ENCODE data around the gene IL1RN. TPM values are rescaled to one million over a fixed set of nuclear protein-coding genes. Genes with fewer than 3 reads are reported as not detected.

The IL1RN gene
- total and polyA plus RNA-seq, 2 of the 8 experiments (the other 6 are each of a cell fraction or from before 2014, with no cell fraction given), result not detected

- no peak for TF ChIP-seq BACH1 (IDR thresholded peaks at IDR 0.05; ENCODE audit: low read length)
- TF ChIP-seq CTBP2 (IDR thresholded peaks at IDR 0.05; ENCODE audit: borderline replicate concordance, insufficient read depth, insufficient read length, low read length), result no peak
- TF ChIP-seq GABPA (IDR thresholded peaks at IDR 0.05; ENCODE audit: borderline replicate concordance, insufficient read depth, low read length), result no peak
- TF ChIP-seq EP300 (IDR thresholded peaks at IDR 0.05; ENCODE audit: borderline replicate concordance in 1 of 2, low read depth in 2 of 2, low read length in 2 of 2), result no peak
Observed at GRCh38 chr2:113148606-113149552, 21.5 kb downstream of the IL1RN start (continued).

Measured in H1 (cell line).